B cell (primary cell): ENCODE measurements around the gene MEPCE. TPM values are rescaled to one million over a fixed set of nuclear protein-coding genes. Genes with fewer than 3 reads are reported as not detected.

Experiments
- ATAC-seq: fragments of 200-7000 bp; cut with Tn5 transposase; one replicate; pipeline ENCODE4 v1.10.0; 2021; ENCODE audit warnings: low read depth, mild to moderate bottlenecking, moderate number of reproducible peaks, moderate library complexity
- CTCF ChIA-PET: fragments of 350-600 bp; sonication (Branson Sonifier 250); formaldehyde crosslinking; loops from one replicate; lab custom pipeline; 2021; ENCODE audit warnings: antibody characterized with exemption, inconsistent platforms; lab: Charles Lee
- POLR2A ChIA-PET: fragments of 350-600 bp; sonication (Branson Sonifier 250); formaldehyde crosslinking; loops from one replicate; lab custom pipeline; 2021; ENCODE audit warnings: antibody characterized with exemption; lab: Charles Lee
- DNase-seq: peaks from one replicate; pipeline ENCODE4 v3.0.0; 2013
- H2AFZ ChIP-seq: 2 replicates; pipeline ENCODE4 v1.6.1; 2012; ENCODE audit warnings: mild to moderate bottlenecking, low read depth, low read length; ENCODE audit not compliant: insufficient read depth, poor library complexity, severe bottlenecking
- H3K27ac ChIP-seq, 2 donors: 1 replicate in 1 of 2; 2 replicates in 1 of 2; pipeline ENCODE4 v1.5.1; 2012 to 2013; ENCODE audit warnings: low read length in 2 of 2, mild to moderate bottlenecking in 2 of 2, moderate library complexity in 1 of 2
- H3K27me3 ChIP-seq, 4 experiments: fragments of 200-600 bp in 1 of 4; sonication (generic) in 1 of 4; replicated peaks in 1 of 4; 1 replicate in 2 of 4; 2 replicates in 2 of 4; pipeline versions ENCODE4 v1.6.1 to v1.7.0; 2013 to 2016; ENCODE audit warnings: low read length in 3 of 4, mild to moderate bottlenecking in 2 of 4, mixed read lengths in 1 of 4, moderate library complexity in 1 of 4; ENCODE audit not compliant: insufficient read depth in 4 of 4, control insufficient read depth in 3 of 4; ENCODE audit errors: control extremely low read depth in 1 of 4
- H3K36me3 ChIP-seq, 2 experiments: replicated peaks in 1 of 2; 1 replicate in 1 of 2; 2 replicates in 1 of 2; pipeline versions ENCODE4 v1.6.1 to v1.7.1; 2013; ENCODE audit warnings: low read length in 1 of 2; ENCODE audit not compliant: insufficient read depth in 2 of 2, control insufficient read depth in 1 of 2; ENCODE audit errors: control extremely low read depth in 1 of 2, extremely low read depth in 1 of 2
- H3K4me1 ChIP-seq, 2 donors: fragments of 200-600 bp in 1 of 2; sonication (generic) in 1 of 2; 1 replicate in 1 of 2; 2 replicates in 1 of 2; pipeline versions ENCODE4 v1.5.1 to v1.6.1; 2013 to 2017; ENCODE audit warnings: low read length in 2 of 2; ENCODE audit not compliant: control insufficient read depth in 2 of 2, insufficient read depth in 2 of 2
- H3K4me2 ChIP-seq: replicated peaks from 2 replicates; pipeline ENCODE3; 2012; ENCODE audit warnings: mild to moderate bottlenecking, low read depth, low read length; ENCODE audit not compliant: poor library complexity, severe bottlenecking
- H3K4me3 ChIP-seq, 5 experiments: fragments of 200-600 bp in 1 of 5; sonication (generic) in 1 of 5; 1 replicate in 3 of 5; 2 replicates in 2 of 5; pipeline versions ENCODE4 v1.5.1 to v1.7.0; 2011 to 2016; ENCODE audit warnings: low read length in 4 of 5, mild to moderate bottlenecking in 4 of 5, low read depth in 2 of 5, control low read depth in 1 of 5, moderate library complexity in 1 of 5; ENCODE audit not compliant: insufficient read depth in 1 of 5; ENCODE audit errors: control extremely low read depth in 1 of 5, extremely low read depth in 1 of 5
- H3K79me2 ChIP-seq: fragments of 200-600 bp; sonication (generic); one replicate; pipeline ENCODE4 v1.6.0; 2016; ENCODE audit warnings: low read length; ENCODE audit not compliant: control insufficient read depth, insufficient read depth
- H3K9ac ChIP-seq: fragments of 200-600 bp; sonication (generic); 2 replicates; pipeline ENCODE4 v1.6.1; 2017; ENCODE audit warnings: mild to moderate bottlenecking, low read length, moderate library complexity
- H3K9me3 ChIP-seq, 3 donors: one replicate each; pipeline versions ENCODE4 v1.6.1 to v1.7.1; 2013; ENCODE audit warnings: low read length in 2 of 3; ENCODE audit not compliant: control insufficient read depth in 2 of 3, insufficient read depth in 1 of 3; ENCODE audit errors: control extremely low read depth in 1 of 3
- H4K20me1 ChIP-seq: 2 replicates; pipeline ENCODE4 v1.6.0; 2012; ENCODE audit warnings: mild to moderate bottlenecking, low read length; ENCODE audit not compliant: insufficient read depth, control insufficient read depth, poor library complexity, severe bottlenecking
- H3K27ac Mint-ChIP-seq: one replicate; pipeline ENCODE4 v1.8.0; 2021; ENCODE audit warnings: mixed read lengths
- H3K27me3 Mint-ChIP-seq: one replicate; pipeline ENCODE4 v1.8.0; 2021; ENCODE audit warnings: mixed read lengths
- H3K4me1 Mint-ChIP-seq: one replicate; pipeline ENCODE4 v1.8.0; 2021; ENCODE audit warnings: mixed read lengths
- H3K4me3 Mint-ChIP-seq: one replicate; pipeline ENCODE4 v1.8.0; 2021; ENCODE audit warnings: mixed read lengths
- H3K9me3 Mint-ChIP-seq: one replicate; pipeline ENCODE4 v1.8.0; 2022; ENCODE audit warnings: mixed read lengths; ENCODE audit not compliant: insufficient read depth
- EZH2 ChIP-seq: IDR thresholded peaks from 2 replicates; pipeline ENCODE4 v1.6.1; 2012; ENCODE audit warnings: borderline replicate concordance, low read depth, mild to moderate bottlenecking, moderate library complexity, low read length; ENCODE audit not compliant: insufficient read depth, poor library complexity, severe bottlenecking
- WGBS: methylation state at CpG from one replicate; pipeline ENCODE4 v1.1.5; 2013; ENCODE audit warnings: missing lambda C conversion rate; ENCODE audit not compliant: insufficient coverage; 5-methylcytosine and 5-hydroxymethylcytosine counted together
- intact Hi-C: fragments of 100-400 bp; cut with micrococcal nuclease; formaldehyde crosslinking; loops from one replicate; pipeline ENCODE4 v1.10.0; 2022
- polyA plus RNA-seq: library from polyadenylated mRNA; depleted of rRNA; stranded (reverse); fragments of >200 nt; gene quantifications from 2 replicates; pipeline ENCODE4 v1.2.3, GENCODE V29; 2012
- total RNA-seq, 2 donors: library from RNA; stranded (reverse); fragments of 120-200 nt in 1 of 2; gene quantifications; 1 replicate in 1 of 2; 2 replicates in 1 of 2; pipeline versions ENCODE4 v1.2.3 to v1.2.4, GENCODE V29; 2013 to 2022
- TF ChIP-seq, protein P1 (sequence below): fragments of 200-600 bp; IDR thresholded peaks from one replicate; pipeline ENCODE4 v1.8.0; 2022; ENCODE audit warnings: antibody characterized with exemption, mild to moderate bottlenecking

The MEPCE gene
- total and polyA plus RNA-seq, 2 donors (not counting 1 experiment from before 2014, with no cell fraction given) = 54.5 to 90.6 TPM

DNA sequence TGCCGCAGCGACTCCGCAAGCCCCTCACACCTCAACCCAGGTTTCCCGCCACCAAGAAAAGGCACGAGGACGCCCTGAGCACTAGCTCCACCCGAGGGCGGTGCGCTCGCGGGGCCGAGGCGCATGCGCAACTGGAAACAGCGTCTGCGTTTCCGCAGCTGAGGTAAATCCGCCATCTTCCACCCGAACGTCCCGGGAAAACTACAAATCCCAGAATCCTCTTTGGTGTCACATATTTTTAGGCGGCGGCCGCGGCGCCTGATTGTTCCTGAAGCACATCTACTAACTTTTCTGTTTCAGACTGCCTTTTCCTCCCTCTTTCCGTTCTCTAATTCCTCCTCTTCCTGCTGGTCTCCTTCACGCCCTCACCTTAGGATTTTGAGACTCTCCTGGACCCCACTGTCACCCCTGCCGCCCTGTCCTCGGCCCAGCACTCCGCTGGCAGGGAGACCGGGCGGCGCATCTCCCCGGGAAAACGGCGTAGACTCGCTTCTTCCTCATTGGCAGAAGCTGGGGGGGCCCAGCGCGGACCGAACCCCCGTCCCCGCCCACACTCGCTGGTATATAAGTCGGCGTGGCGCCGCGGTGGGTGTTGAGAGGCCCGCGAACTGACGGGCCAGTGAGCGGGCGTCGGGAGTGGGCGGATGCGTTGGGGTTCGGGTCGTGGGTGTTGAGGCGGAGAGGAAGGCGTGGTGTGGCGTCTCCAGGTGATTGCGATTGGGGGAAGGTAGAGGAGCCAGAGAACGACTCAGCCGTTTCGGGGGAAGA lies 1.2 kb upstream of the MEPCE start, which contains the start of gene ZCWPW1:
Gene ZCWPW1 (minus strand): TSS at position 505 of the 768 bp plus-strand sequence. CDS start 8,054 bp downstream, outside the sequence.
- no peaks in the 10 kb centered on the region for H3K27me3 ChIP-seq
- TF ChIP-seq EZH2 = no peak
- TF ChIP-seq, protein P1, sequence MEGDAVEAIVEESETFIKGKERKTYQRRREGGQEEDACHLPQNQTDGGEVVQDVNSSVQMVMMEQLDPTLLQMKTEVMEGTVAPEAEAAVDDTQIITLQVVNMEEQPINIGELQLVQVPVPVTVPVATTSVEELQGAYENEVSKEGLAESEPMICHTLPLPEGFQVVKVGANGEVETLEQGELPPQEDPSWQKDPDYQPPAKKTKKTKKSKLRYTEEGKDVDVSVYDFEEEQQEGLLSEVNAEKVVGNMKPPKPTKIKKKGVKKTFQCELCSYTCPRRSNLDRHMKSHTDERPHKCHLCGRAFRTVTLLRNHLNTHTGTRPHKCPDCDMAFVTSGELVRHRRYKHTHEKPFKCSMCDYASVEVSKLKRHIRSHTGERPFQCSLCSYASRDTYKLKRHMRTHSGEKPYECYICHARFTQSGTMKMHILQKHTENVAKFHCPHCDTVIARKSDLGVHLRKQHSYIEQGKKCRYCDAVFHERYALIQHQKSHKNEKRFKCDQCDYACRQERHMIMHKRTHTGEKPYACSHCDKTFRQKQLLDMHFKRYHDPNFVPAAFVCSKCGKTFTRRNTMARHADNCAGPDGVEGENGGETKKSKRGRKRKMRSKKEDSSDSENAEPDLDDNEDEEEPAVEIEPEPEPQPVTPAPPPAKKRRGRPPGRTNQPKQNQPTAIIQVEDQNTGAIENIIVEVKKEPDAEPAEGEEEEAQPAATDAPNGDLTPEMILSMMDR = no peak
- peak within 1 kb of the TSS; percentile 73 to 91 (median 85) for H3K4me3 ChIP-seq
- H3K9ac ChIP-seq = peak within 1 kb of the TSS; percentile 100
- peak within 1 kb of the TSS; percentile 97 for H3K4me3 Mint-ChIP-seq
- peaks cover 36% of the 10 kb centered on the region for H3K4me1 Mint-ChIP-seq
- H3K27ac ChIP-seq = peak within 1 kb of the TSS; percentile 99 to 100
- CTCF ChIA-PET = interaction anchor here (0.7 to 3.4 kb wide), 10 partner anchors 13 to 346 kb away, joined by 3 to 19 read pairs (median 4); no protein-coding TSS in a partner anchor
- peaks cover 31% of the 10 kb centered on the region for H4K20me1 ChIP-seq
- H3K27ac Mint-ChIP-seq = peak within 1 kb of the TSS; percentile 100
- POLR2A ChIA-PET = interaction anchor here (0.5 to 3.5 kb wide), 38 partner anchors 8 to 1997 kb away, joined by 3 to 44 read pairs (median 5); partner anchors contain the start of genes AP4M1, FBXO24, GNB2 and GPC2
- H3K4me1 ChIP-seq = peaks cover 24 to 31% of the 10 kb centered on the region in 2 donors
- ATAC-seq (peak; percentile 57), DNase-seq (peak; percentile 98)
- peaks cover 27% of the 10 kb centered on the region for H3K79me2 ChIP-seq
- peak within 1 kb of the TSS; percentile 63 for H2AFZ ChIP-seq
- intact Hi-C loops = loop anchor here (1.0 to 2.0 kb wide), 11 partner anchors 8 to 301 kb away; partner anchors contain the start of genes AGFG2, LAMTOR4, MOSPD3 and PPP1R35
- peaks cover 0 to 7% (median 0%) of the 10 kb centered on the region in 3 donors for H3K9me3 ChIP-seq
- peaks cover 0 to 21% of the 10 kb centered on the region in 2 experiments for H3K36me3 ChIP-seq
- H3K4me2 ChIP-seq = peak within 1 kb of the TSS; percentile 84
- no peaks in the 10 kb centered on the region for H3K27me3 Mint-ChIP-seq
- H3K9me3 Mint-ChIP-seq = no peaks in the 10 kb centered on the region
- WGBS = under 1% methylated on average over 65 of the region's 66 CpGs
